HG03558 (cell line): Measurements from ENCODE around the gene BMAL1.

Experiments
- ATAC-seq: cut with Tn5 transposase; IDR thresholded peaks from one replicate; pipeline ENCODE4 v1.9.1; 2021; ENCODE audit warnings: moderate number of reproducible peaks; ENCODE audit not compliant: unreplicated experiment; ENCODE audit errors: extremely low read depth

Gene BMAL1

GRCh38 chr11:13313005-13313819, 35.6 kb downstream of the BMAL1 start:
- ATAC-seq: no peak

GRCh38 chr11:13314676-13315394, 37.2 kb downstream of the BMAL1 start:
- ATAC-seq: no peak

- ATAC-seq: no peak
Measured at GRCh38 chr11:13315517-13316432, 38.2 kb downstream of the BMAL1 start.

GRCh38 chr11:13316528-13316961, 39.0 kb downstream of the BMAL1 start:
- peak; percentile 32 for ATAC-seq

GRCh38 chr11:13317293-13318080, 39.9 kb downstream of the BMAL1 start:
- no peak for ATAC-seq

GRCh38 chr11:13318498-13319295, 41.1 kb downstream of the BMAL1 start:
- no peak for ATAC-seq

- no peak for ATAC-seq
Measured at GRCh38 chr11:13320688-13321087, 43.1 kb downstream of the BMAL1 start.

GRCh38 chr11:13321431-13321830, 43.8 kb downstream of the BMAL1 start:
- no peak for ATAC-seq

- no peak for ATAC-seq
Measured at GRCh38 chr11:13324141-13324540, 46.6 kb downstream of the BMAL1 start.

GRCh38 chr11:13324709-13325108, 47.1 kb downstream of the BMAL1 start:
- no peak for ATAC-seq

- no peak for ATAC-seq
Measured at GRCh38 chr11:13327421-13327820, 49.8 kb downstream of the BMAL1 start.

GRCh38 chr11:13328286-13328685, 50.7 kb downstream of the BMAL1 start:
- no peak for ATAC-seq

GRCh38 chr11:13329670-13330356, 52.2 kb downstream of the BMAL1 start:
- no peak for ATAC-seq

- ATAC-seq: no peak
Measured at GRCh38 chr11:13332124-13332523, 54.5 kb downstream of the BMAL1 start.

GRCh38 chr11:13333456-13333957, 55.9 kb downstream of the BMAL1 start:
- no peak for ATAC-seq

GRCh38 chr11:13334034-13334786, 56.6 kb downstream of the BMAL1 start:
- no peak for ATAC-seq

GRCh38 chr11:13335319-13335718, 57.7 kb downstream of the BMAL1 start:
- ATAC-seq: no peak
